H1 (cell line): Measurements from ENCODE around the gene DHRS4. TPM values are rescaled to one million over a fixed set of nuclear protein-coding genes. Genes with fewer than 3 reads are reported as not detected.

Experiments used
- BCL11A ChIP-seq, 2 experiments: IDR thresholded peaks; one replicate each; pipeline ENCODE4 v1.6.1; 2011; ENCODE audit warnings: low read depth in 2 of 2, low read length in 2 of 2, mild to moderate bottlenecking in 2 of 2
- CBX8 ChIP-seq: fragments of 300-800, 300-1000 bp; sonication (generic); IDR thresholded peaks from 2 replicates; pipeline ENCODE4 v1.7.1; 2016; ENCODE audit warnings: low read depth, low read length, borderline replicate concordance
- CEBPB ChIP-seq: IDR thresholded peaks from 2 replicates; pipeline ENCODE4 v1.6.1; 2012; ENCODE audit warnings: low read depth, low read length
- CHD7 ChIP-seq: fragments of 300-600 bp; sonication (generic); IDR thresholded peaks from 2 replicates; pipeline ENCODE4 v1.7.1; 2012; ENCODE audit warnings: low read length, moderate library complexity, mild to moderate bottlenecking, inconsistent platforms; ENCODE audit not compliant: insufficient replicate concordance
- FOSL1 ChIP-seq: IDR thresholded peaks from 2 replicates; pipeline ENCODE4 v1.6.1; 2011; ENCODE audit warnings: mild to moderate bottlenecking, low read depth, low read length, moderate library complexity; ENCODE audit not compliant: insufficient read depth
- MAX ChIP-seq: IDR thresholded peaks from 2 replicates; pipeline ENCODE4 v1.6.1; 2012; ENCODE audit warnings: inconsistent platforms
- PHF8 ChIP-seq: fragments of 200-600 bp; sonication (generic); conservative IDR thresholded peaks from 2 replicates; pipeline ENCODE4 v1.7.1; 2012; ENCODE audit warnings: low read depth, mild to moderate bottlenecking, inconsistent platforms, low read length, moderate library complexity
- SIN3A ChIP-seq, 2 experiments: IDR thresholded peaks in 1 of 2; conservative IDR thresholded peaks in 1 of 2; 2 replicates each; pipeline ENCODE4 v1.6.1; 2011 to 2012; ENCODE audit warnings: low read length in 2 of 2, improper control_type of control experiment in 1 of 2, low read depth in 1 of 2, mild to moderate bottlenecking in 1 of 2
- SP4 ChIP-seq: IDR thresholded peaks from 2 replicates; pipeline ENCODE4 v1.6.1; 2012; ENCODE audit warnings: low read length, inconsistent platforms
- TAF7 ChIP-seq: optimal IDR thresholded peaks from 2 replicates; pipeline ENCODE3; 2011; ENCODE audit warnings: low read depth, mild to moderate bottlenecking, inconsistent platforms, low read length, moderate library complexity, borderline replicate concordance
- TBP ChIP-seq: IDR thresholded peaks from 2 replicates; pipeline ENCODE4 v1.6.1; 2011; ENCODE audit warnings: low read depth, low read length, improper control_type of control experiment
- polyA plus RNA-seq, 7 experiments: library from polyadenylated mRNA; depleted of rRNA in 3 of 7; stranded (reverse) in 5 of 7; unstranded in 2 of 7; fragments of >200 nt in 5 of 7; fragments of 200-250 nt in 2 of 7; gene quantifications; 1 replicate in 5 of 7; 2 replicates in 1 of 7; 4 replicates in 1 of 7; pipeline versions ENCODE4 v1.2.1 to v1.2.3, GENCODE V29; 2011 to 2013; ENCODE audit warnings: missing spikeins in 2 of 7, mixed read lengths in 2 of 7
- total RNA-seq: library from RNA; stranded (reverse); fragmentation: NEBNext Ultra II Directional; extraction: Animal tissue kit (Norgen Biotek cat#: 25700); gene quantifications from 2 replicates; pipeline ENCODE4 v1.2.1, GENCODE V29; 2021

The DHRS4 gene
- total and polyA plus RNA-seq, 2 of the 8 experiments (the other 6 are each of a cell fraction or from before 2014, with no cell fraction given) = 11.7 to 16.2 TPM

GRCh38 chr14:23933742-23934128 lies 19.8 kb upstream of the DHRS4 start (continued):
- no peak for TF ChIP-seq CHD7
- TF ChIP-seq TBP = no peak
- no peak for TF ChIP-seq SIN3A (conservative IDR thresholded peaks at IDR 0.05 in 1 of 2, IDR thresholded peaks at IDR 0.05 in 1 of 2; ENCODE audit: low read depth in 1 of 2, low read length in 2 of 2)
- no peak for TF ChIP-seq MAX
- no peak for TF ChIP-seq CEBPB
- no peak for TF ChIP-seq BCL11A (IDR thresholded peaks at IDR 0.05; ENCODE audit: low read depth in 2 of 2, low read length in 2 of 2)
- no peak for TF ChIP-seq SP4
- TF ChIP-seq CBX8 = no peak
- no peak for TF ChIP-seq TAF7
- TF ChIP-seq FOSL1 = no peak
- TF ChIP-seq PHF8 = no peak
